Measurements from ENCODE around the gene CCDC180. TPM values are rescaled to one million over a fixed set of nuclear protein-coding genes. Genes with fewer than 3 reads are reported as not detected.

CCDC180 gene
- total and polyA plus RNA-seq, 10 of the 15 experiments (the other 5 are each of a cell fraction or from before 2014, with no cell fraction given) = 0.31 to 1.1 (median 0.57) TPM

DNA sequence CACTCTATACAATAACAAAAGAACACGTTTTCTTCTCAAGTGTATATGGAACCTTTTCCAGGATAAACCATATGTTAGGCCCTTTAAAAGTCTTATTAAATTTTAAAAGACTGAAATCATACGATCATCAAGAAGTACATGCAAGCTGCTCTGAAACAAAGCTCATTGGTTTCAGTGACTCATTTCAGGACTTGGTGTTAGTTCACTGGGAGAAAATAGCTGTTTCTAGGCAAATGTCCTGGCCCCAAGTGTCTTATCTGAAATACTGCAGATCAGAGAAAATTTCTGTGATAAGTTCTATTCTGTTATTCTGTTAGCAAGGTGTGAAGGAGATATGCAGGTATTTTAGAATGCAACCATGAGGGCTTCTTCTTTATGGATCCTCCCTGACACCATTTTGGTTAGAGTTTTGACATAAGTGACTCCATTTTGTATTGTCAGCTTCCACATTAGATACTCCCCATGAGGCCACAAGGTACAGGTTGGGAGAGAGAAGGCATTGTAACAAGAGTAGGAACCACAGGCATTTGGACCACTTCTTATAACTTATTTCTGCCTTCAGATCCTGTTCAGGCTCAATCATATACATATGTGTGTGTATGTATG, 7.5 kb upstream of the CCDC180 start:
- peak; percentile 91 for ATAC-seq
- in situ Hi-C loops (cut with MboI) (no loop called here), intact Hi-C loops (cut with micrococcal nuclease; ENCODE audit: unreplicated experiment) (no loop called here)
- Histone ChIP-seq H3K4me3 (no peak overlapping the region), H3K27ac (ENCODE audit: control insufficient read depth, insufficient read depth) (no peak overlapping the region), H3K9ac (ENCODE audit: control insufficient read depth, insufficient read depth, low read length) (no peak overlapping the region), H2AFZ (ENCODE audit: control insufficient read depth, low read depth, low read length) (no peak overlapping the region), H3K4me2 (ENCODE audit: control insufficient read depth, insufficient read depth) (0 out of 2 replicates have a peak overlapping the region, but pooled peaks have one; percentile 28), H3K36me3 (ENCODE audit: control insufficient read depth in 2 of 2, insufficient read depth in 2 of 2, low read length in 1 of 2) (no peaks in the 10 kb centered on the region), H3K4me1 (ENCODE audit: control insufficient read depth, insufficient read depth, low read length) (peaks cover 4% of the 10 kb centered on the region; the same call in 1 of the 2 replicates), H3K9me3 (replicated peaks; ENCODE audit: control insufficient read depth, insufficient read depth, low read length) (peaks cover 9% of the 10 kb centered on the region; the same call in 2 of the 3 replicates), H3K79me2 (ENCODE audit: control insufficient read depth, insufficient read depth, low read length) (no peaks in the 10 kb centered on the region), H4K20me1 (ENCODE audit: control insufficient read depth, insufficient read depth) (no peaks in the 10 kb centered on the region), H3K27me3 (replicated peaks in 1 of 2; ENCODE audit: control insufficient read depth in 2 of 2, insufficient read depth in 2 of 2, low read length in 1 of 2) (no peaks in the 10 kb centered on the region; a peak in 2 of 4 replicates)
- ChIA-PET CTCF (interaction anchor here (1.0 kb wide), 1 partner anchor 15 kb away, joined by 3 read pairs; no protein-coding TSS in a partner anchor), RAD21 (ENCODE audit: unreplicated experiment) (no interaction called here), SMC1A (ENCODE audit: uncharacterized antibody, unreplicated experiment) (interaction anchor here (0.6 to 1.0 kb wide), 3 partner anchors 69 to 443 kb away, joined by 3 to 4 read pairs (median 3); no protein-coding TSS in a partner anchor), POLR2A (interaction anchor here (1.1 kb wide), 1 partner anchor 68 kb away, joined by 3 read pairs; no protein-coding TSS in a partner anchor)
- no TSS peak for BruUV-seq (replicated peaks)
- peak; percentile 97 for FAIRE-seq
- peak; percentile 35 for DNase-seq (ENCODE audit: low read depth, low spot score)
- WGBS (ENCODE audit: insufficient coverage, insufficient replicate concordance, low lambda C conversion rate, missing lambda C conversion rate) = 5% methylated on average over 2 of the region's 2 CpGs
- no peak for TF ChIP-seq RELA (IDR thresholded peaks at IDR 0.05; ENCODE audit: borderline replicate concordance, partially characterized antibody)
- TF ChIP-seq, protein P1, sequence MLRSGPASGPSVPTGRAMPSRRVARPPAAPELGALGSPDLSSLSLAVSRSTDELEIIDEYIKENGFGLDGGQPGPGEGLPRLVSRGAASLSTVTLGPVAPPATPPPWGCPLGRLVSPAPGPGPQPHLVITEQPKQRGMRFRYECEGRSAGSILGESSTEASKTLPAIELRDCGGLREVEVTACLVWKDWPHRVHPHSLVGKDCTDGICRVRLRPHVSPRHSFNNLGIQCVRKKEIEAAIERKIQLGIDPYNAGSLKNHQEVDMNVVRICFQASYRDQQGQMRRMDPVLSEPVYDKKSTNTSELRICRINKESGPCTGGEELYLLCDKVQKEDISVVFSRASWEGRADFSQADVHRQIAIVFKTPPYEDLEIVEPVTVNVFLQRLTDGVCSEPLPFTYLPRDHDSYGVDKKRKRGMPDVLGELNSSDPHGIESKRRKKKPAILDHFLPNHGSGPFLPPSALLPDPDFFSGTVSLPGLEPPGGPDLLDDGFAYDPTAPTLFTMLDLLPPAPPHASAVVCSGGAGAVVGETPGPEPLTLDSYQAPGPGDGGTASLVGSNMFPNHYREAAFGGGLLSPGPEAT (IDR thresholded peaks at IDR 0.05; ENCODE audit: low read depth) = no peak
- TF ChIP-seq FOXM1 (IDR thresholded peaks at IDR 0.05; ENCODE audit: low read depth, low read length) = peak; percentile 68; the same call in 1 of the 2 replicates
- TF ChIP-seq, protein P2, sequence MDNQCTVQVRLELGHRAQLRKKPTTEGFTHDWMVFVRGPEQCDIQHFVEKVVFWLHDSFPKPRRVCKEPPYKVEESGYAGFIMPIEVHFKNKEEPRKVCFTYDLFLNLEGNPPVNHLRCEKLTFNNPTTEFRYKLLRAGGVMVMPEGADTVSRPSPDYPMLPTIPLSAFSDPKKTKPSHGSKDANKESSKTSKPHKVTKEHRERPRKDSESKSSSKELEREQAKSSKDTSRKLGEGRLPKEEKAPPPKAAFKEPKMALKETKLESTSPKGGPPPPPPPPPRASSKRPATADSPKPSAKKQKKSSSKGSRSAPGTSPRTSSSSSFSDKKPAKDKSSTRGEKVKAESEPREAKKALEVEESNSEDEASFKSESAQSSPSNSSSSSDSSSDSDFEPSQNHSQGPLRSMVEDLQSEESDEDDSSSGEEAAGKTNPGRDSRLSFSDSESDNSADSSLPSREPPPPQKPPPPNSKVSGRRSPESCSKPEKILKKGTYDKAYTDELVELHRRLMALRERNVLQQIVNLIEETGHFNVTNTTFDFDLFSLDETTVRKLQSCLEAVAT (IDR thresholded peaks at IDR 0.05) = no peak
- TF ChIP-seq BCL11A (IDR thresholded peaks at IDR 0.05; ENCODE audit: low read depth, low read length) = peak; percentile 47; the same call in 1 of the 2 replicates
- TF ChIP-seq SREBF2 (IDR thresholded peaks at IDR 0.05; ENCODE audit: low read length) = no peak
- TF ChIP-seq, protein P3, sequence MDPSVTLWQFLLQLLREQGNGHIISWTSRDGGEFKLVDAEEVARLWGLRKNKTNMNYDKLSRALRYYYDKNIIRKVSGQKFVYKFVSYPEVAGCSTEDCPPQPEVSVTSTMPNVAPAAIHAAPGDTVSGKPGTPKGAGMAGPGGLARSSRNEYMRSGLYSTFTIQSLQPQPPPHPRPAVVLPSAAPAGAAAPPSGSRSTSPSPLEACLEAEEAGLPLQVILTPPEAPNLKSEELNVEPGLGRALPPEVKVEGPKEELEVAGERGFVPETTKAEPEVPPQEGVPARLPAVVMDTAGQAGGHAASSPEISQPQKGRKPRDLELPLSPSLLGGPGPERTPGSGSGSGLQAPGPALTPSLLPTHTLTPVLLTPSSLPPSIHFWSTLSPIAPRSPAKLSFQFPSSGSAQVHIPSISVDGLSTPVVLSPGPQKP (IDR thresholded peaks at IDR 0.05; ENCODE audit: low read depth, low read length) = no peak
- no peak for TF ChIP-seq ATF7 (IDR thresholded peaks at IDR 0.05; ENCODE audit: low read depth)
- no peak for TF ChIP-seq KAT2A (conservative IDR thresholded peaks at IDR 0.05; ENCODE audit: control insufficient read depth, low read depth, low read length)
- no peak for TF ChIP-seq SUPT20H (IDR thresholded peaks at IDR 0.05; ENCODE audit: borderline replicate concordance, control insufficient read depth, low read depth, low read length)
- TF ChIP-seq CHD2 (IDR thresholded peaks at IDR 0.05; ENCODE audit: borderline replicate concordance, low read depth, low read length) = no peak
- no peak for TF ChIP-seq NFYA (IDR thresholded peaks at IDR 0.05; ENCODE audit: borderline replicate concordance, low read depth, low read length)
- TF ChIP-seq JUNB (IDR thresholded peaks at IDR 0.05) = peak; percentile 97
- TF ChIP-seq SIN3A (IDR thresholded peaks at IDR 0.05; ENCODE audit: low read depth, low read length) = no peak
- no peak for TF ChIP-seq EZH2 (IDR thresholded peaks at IDR 0.05; ENCODE audit: borderline replicate concordance, control insufficient read depth, low read depth, low read length)
- no peak for TF ChIP-seq SMAD1 (IDR thresholded peaks at IDR 0.05; ENCODE audit: low read depth, partially characterized antibody)
- no peak for TF ChIP-seq E2F8 (IDR thresholded peaks at IDR 0.05; ENCODE audit: low read depth, partially characterized antibody)
